Measurements from ENCODE around the gene RRM2.

- TF ChIP-seq CTCF (IDR thresholded peaks at IDR 0.05) (no peak), POLR2A (IDR thresholded peaks at IDR 0.05) (no peak)
These were observed 47.0 kb downstream of the RRM2 start for GRCh38 chr2:10169581-10169980.

All from ovary (tissue), 3 donors.